Activated T-helper 1 cell treated with anti-CD3 and anti-CD28 coated beads, Interleukin-2, amount 50 U/mL, for 16 hours (primary cell): ENCODE data around the gene TARDBP.
"Not testable (repeated sequence)": the region's sequence is repeated elsewhere in the genome, so short reads cannot be mapped to it uniquely, and the experiment has no call there.

Experiments
- DNase-seq, 2 donors: peaks; one replicate each; pipeline ENCODE4 v3.0.0-alpha.2; 2020; ENCODE audit warnings: low read depth in 1 of 2, low spot score in 1 of 2

Gene TARDBP

GRCh38 chr1:11042065-11042464, 29.6 kb downstream of the TARDBP start:
- DNase-seq, result no peak

- DNase-seq, result no peak
Measured at GRCh38 chr1:11042995-11043874, 30.8 kb downstream of the TARDBP start.

GRCh38 chr1:11044086-11044848, 31.8 kb downstream of the TARDBP start:
- no peak for DNase-seq

- DNase-seq, result no peak
Measured at GRCh38 chr1:11044849-11045427, 32.5 kb downstream of the TARDBP start.

GRCh38 chr1:11045428-11046269, 33.2 kb downstream of the TARDBP start:
- DNase-seq, result no peak

GRCh38 chr1:11046270-11046566, 33.8 kb downstream of the TARDBP start:
- no peak for DNase-seq

GRCh38 chr1:11046625-11047365, 34.3 kb downstream of the TARDBP start, which contains the start of gene MASP2:
MASP2 (minus strand) TSS chr1:11047239; CDS start chr1:11047207, 32 bp downstream.
- no peak for DNase-seq

- not testable (repeated sequence) for DNase-seq
Measured at GRCh38 chr1:11051121-11051520, 38.7 kb downstream of the TARDBP start.

GRCh38 chr1:11051781-11052511, 39.5 kb downstream of the TARDBP start:
- no peak for DNase-seq

- DNase-seq, result no peak
Measured at GRCh38 chr1:11052839-11053757, 40.6 kb downstream of the TARDBP start.

GRCh38 chr1:11053758-11054137, 41.3 kb downstream of the TARDBP start:
- DNase-seq, result no peak

- DNase-seq, result no peak
Measured at GRCh38 chr1:11054181-11054580, 41.7 kb downstream of the TARDBP start.

- DNase-seq, result no peak
Measured at GRCh38 chr1:11054666-11055065, 42.2 kb downstream of the TARDBP start.

- no peak for DNase-seq
Measured at GRCh38 chr1:11055676-11056075, 43.2 kb downstream of the TARDBP start.

GRCh38 chr1:11056504-11056903, 44.0 kb downstream of the TARDBP start:
- no peak for DNase-seq

GRCh38 chr1:11057477-11057876, 45.0 kb downstream of the TARDBP start:
- DNase-seq, result no peak

GRCh38 chr1:11058026-11058425, 45.6 kb downstream of the TARDBP start:
- DNase-seq, result no peak

GRCh38 chr1:11058595-11059154, 46.2 kb downstream of the TARDBP start:
- no peak for DNase-seq
